D341Med (cell line): ENCODE data around the gene MARCO.
A peak's percentile ranks its signal among the peaks of the same experiment; 100 is the strongest.
"Not testable (repeated sequence)": the region's sequence is repeated elsewhere in the genome, so short reads cannot be mapped to it uniquely, and the experiment has no call there.

Experiments used
- DNase-seq: peaks from one replicate; pipeline ENCODE4 v3.0.0; 2012; ENCODE audit warnings: low spot score

MARCO gene

GRCh38 chr2:118974103-118974993 is 32.4 kb downstream of the MARCO start:
- no peak for DNase-seq

GRCh38 chr2:118975133-118975532 is 33.1 kb downstream of the MARCO start:
- no peak for DNase-seq

GRCh38 chr2:118978064-118978463 is 36.1 kb downstream of the MARCO start:
- peak; percentile 3 for DNase-seq

GRCh38 chr2:118979152-118979861 is 37.3 kb downstream of the MARCO start:
- DNase-seq: peak; percentile 1

GRCh38 chr2:118980022-118980421 is 38.0 kb downstream of the MARCO start:
- peak; percentile 0 for DNase-seq

GRCh38 chr2:118980573-118980972 is 38.6 kb downstream of the MARCO start:
- peak; percentile 1 for DNase-seq

GRCh38 chr2:118981632-118982031 is 39.6 kb downstream of the MARCO start:
- DNase-seq: no peak

- no peak for DNase-seq
Measured at GRCh38 chr2:118982039-118982438, 40.0 kb downstream of the MARCO start.

- DNase-seq: no peak
Measured at GRCh38 chr2:118983133-118983532, 41.1 kb downstream of the MARCO start.

- no peak for DNase-seq
Measured at GRCh38 chr2:118983915-118984314, 41.9 kb downstream of the MARCO start.

GRCh38 chr2:118986738-118987137 is 44.7 kb downstream of the MARCO start:
- no peak for DNase-seq

- no peak for DNase-seq
Measured at GRCh38 chr2:118987886-118988285, 45.9 kb downstream of the MARCO start.

GRCh38 chr2:118988706-118989105 is 46.7 kb downstream of the MARCO start:
- DNase-seq: no peak

- no peak for DNase-seq
Measured at GRCh38 chr2:118989481-118989880, 47.5 kb downstream of the MARCO start.

- no peak for DNase-seq
Measured at GRCh38 chr2:118990757-118991545, 49.0 kb downstream of the MARCO start.

- no peak for DNase-seq
Measured at GRCh38 chr2:118991554-118991953, 49.6 kb downstream of the MARCO start.

- DNase-seq: no peak
Measured at GRCh38 chr2:118992740-118993391, 50.9 kb downstream of the MARCO start.

GRCh38 chr2:118993392-118993752 is 51.4 kb downstream of the MARCO start:
- no peak for DNase-seq

GRCh38 chr2:118994172-118994700 is 52.2 kb downstream of the MARCO start:
- DNase-seq: no peak

- DNase-seq: no peak
Measured at GRCh38 chr2:118994778-118995177, 52.8 kb downstream of the MARCO start.

- not testable (repeated sequence) for DNase-seq
Measured at GRCh38 chr2:119003856-119004255, 61.9 kb downstream of the MARCO start.

- DNase-seq: no peak
Measured at GRCh38 chr2:119004602-119005001, 62.6 kb downstream of the MARCO start.
